Kidney (tissue), 14 donors: Measurements from ENCODE around the gene AKAP1. TPM values are rescaled to one million over a fixed set of nuclear protein-coding genes. Genes with fewer than 3 reads are reported as not detected.

ENCODE experiments used
- DNase-seq, 5 donors: peaks; one replicate each; pipeline ENCODE4 v3.0.0-alpha.2; 2013 to 2020
- FAIRE-seq: peaks from 2 replicates; lab custom pipeline; 2012; peaks lifted over from hg19 to GRCh38; lab: Jason Lieb, UNC
- H3K27ac ChIP-seq, 2 donors: one replicate each; pipeline ENCODE4 v1.7.0; 2013; ENCODE audit warnings: low read depth in 2 of 2, low read length in 2 of 2, inconsistent platforms in 1 of 2
- H3K27me3 ChIP-seq: one replicate; pipeline ENCODE4 v1.7.1; 2013; ENCODE audit warnings: low read length, inconsistent platforms; ENCODE audit not compliant: control insufficient read depth, insufficient read depth
- H3K36me3 ChIP-seq, 3 donors: one replicate each; pipeline versions ENCODE4 v1.7.0 to v1.7.1; 2013; ENCODE audit warnings: low read length in 3 of 3, control low read depth in 1 of 3, inconsistent platforms in 1 of 3; ENCODE audit not compliant: insufficient read depth in 3 of 3, control insufficient read depth in 2 of 3
- H3K4me1 ChIP-seq, 3 donors: one replicate each; pipeline versions ENCODE4 v1.7.0 to v1.7.1; 2013; ENCODE audit warnings: low read length in 3 of 3, inconsistent platforms in 1 of 3, low read depth in 1 of 3; ENCODE audit not compliant: control insufficient read depth in 2 of 3, insufficient read depth in 2 of 3
- H3K4me3 ChIP-seq, 3 donors: one replicate each; pipeline versions ENCODE4 v1.7.0 to v1.8.1; 2013; ENCODE audit warnings: low read length in 3 of 3, control low read depth in 1 of 3, inconsistent platforms in 1 of 3
- H3K9ac ChIP-seq, 3 donors: one replicate each; pipeline versions ENCODE4 v1.7.0 to v1.7.1; 2013; ENCODE audit warnings: low read length in 3 of 3, control low read depth in 1 of 3, inconsistent platforms in 1 of 3
- H3K9me3 ChIP-seq, 3 donors: one replicate each; pipeline versions ENCODE4 v1.7.0 to v1.7.1; 2013; ENCODE audit warnings: low read length in 3 of 3, control low read depth in 1 of 3, inconsistent platforms in 1 of 3; ENCODE audit not compliant: control insufficient read depth in 2 of 3, insufficient read depth in 1 of 3
- CTCF ChIP-seq: IDR thresholded peaks from 3 replicates; pipeline ENCODE4 v1.5.1; 2012; ENCODE audit warnings: mild to moderate bottlenecking, moderate library complexity, borderline replicate concordance; ENCODE audit not compliant: insufficient read depth; ENCODE audit errors: extremely low read depth
- intact Hi-C: fragments of 100-400 bp; cut with DNase I; formaldehyde crosslinking; loops from one replicate; pipeline ENCODE4 v1.11.1; 2022
- polyA plus RNA-seq: library from polyadenylated mRNA; stranded (reverse); fragments of 350-450 nt; fragmentation: Illumina TruSeq; extraction: RNeasy Lipid Tissue Mini Kit (QIAGEN cat#74804); gene quantifications from one replicate; pipeline ENCODE4 v1.2.3, GENCODE V29; 2014; ENCODE audit warnings: low read depth, low replicate concordance; ENCODE audit not compliant: insufficient read depth
- total RNA-seq: library from RNA; stranded (reverse); fragmentation: NEBNext Ultra II Directional; extraction: Animal tissue kit (Norgen Biotek cat#: 25700); gene quantifications from one replicate; pipeline ENCODE4 v1.2.1, GENCODE V29; 2021
- donor health status: control.
- donor health status: control.
- donor health status: control.
- donor health status: control.
- donor health status: control.
- donor health status: DM: yes; HTN: yes; CAD: no.
- donor health status: Normal renal cell carcinoma (clear cell type).

AKAP1 gene
- total and polyA plus RNA-seq, 2 donors from 2014 or later: 24.6 to 46.8 TPM

GRCh38 chr17:57110152-57110542 is 25.1 kb downstream of the AKAP1 start:
- DNase-seq: peak in 1 of 5 donors; percentile 71
- H3K4me1 ChIP-seq: peaks cover 0 to 29% (median 23%) of the 10 kb centered on the region in 3 donors
- H3K4me3 ChIP-seq: no peak overlapping the region
- no peaks in the 10 kb centered on the region for H3K27me3 ChIP-seq
- H3K36me3 ChIP-seq: peaks cover 2 to 15% (median 2%) of the 10 kb centered on the region in 3 donors
- H3K27ac ChIP-seq: peak overlapping the region in 1 of 2 donors; percentile 32
- H3K9ac ChIP-seq: peak overlapping the region in 1 of 3 donors; percentile 7
- H3K9me3 ChIP-seq: no peaks in the 10 kb centered on the region
- FAIRE-seq: no peak
- TF ChIP-seq CTCF: no peak
- intact Hi-C loops: no loop called here

GRCh38 chr17:57110579-57111325 is 25.7 kb downstream of the AKAP1 start:
- H3K9ac ChIP-seq: peak overlapping the region in 1 of 3 donors; percentile 7
- no peaks in the 10 kb centered on the region for H3K9me3 ChIP-seq
- no peaks in the 10 kb centered on the region for H3K27me3 ChIP-seq
- DNase-seq (peak in 1 of 5 donors; percentile 29), FAIRE-seq (no peak)
- H3K4me3 ChIP-seq: no peak overlapping the region
- TF ChIP-seq CTCF: no peak
- intact Hi-C loops: no loop called here
- peaks cover 0 to 29% (median 23%) of the 10 kb centered on the region in 3 donors for H3K4me1 ChIP-seq
- H3K27ac ChIP-seq: peak overlapping the region in 1 of 2 donors; percentile 48
- H3K36me3 ChIP-seq: peaks cover 2 to 20% (median 5%) of the 10 kb centered on the region in 3 donors

DNA sequence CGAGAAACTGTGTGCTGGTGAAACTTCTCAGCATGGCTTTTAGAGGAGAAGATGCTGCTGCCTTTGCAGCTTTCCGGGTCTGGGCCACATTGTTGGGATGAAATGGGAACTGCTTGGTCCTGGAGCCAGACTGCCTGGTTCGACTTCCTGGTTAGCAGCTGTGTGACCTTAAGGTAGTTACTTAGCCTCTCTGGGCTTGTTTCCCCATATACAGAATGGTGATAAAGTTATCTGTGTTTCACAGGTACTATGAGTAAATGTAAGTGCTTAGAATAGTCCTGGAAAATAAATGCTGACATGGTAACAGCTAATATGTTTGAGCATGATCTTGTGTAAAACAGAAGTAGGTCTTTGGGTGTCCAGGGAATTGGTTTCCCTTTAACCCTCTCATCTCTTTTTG is 26.3 kb downstream of the AKAP1 start:
- Histone ChIP-seq H3K9ac (no peak overlapping the region), H3K36me3 (peaks cover 2 to 26% (median 9%) of the 10 kb centered on the region in 3 donors), H3K9me3 (no peaks in the 10 kb centered on the region), H3K4me1 (peaks cover 0 to 29% (median 23%) of the 10 kb centered on the region in 3 donors), H3K27me3 (no peaks in the 10 kb centered on the region), H3K27ac (no peak overlapping the region), H3K4me3 (no peak overlapping the region)
- no peak for TF ChIP-seq CTCF
- no peak for FAIRE-seq
- no peak for DNase-seq
- intact Hi-C loops: no loop called here
